NCI-H187 treated with DMSO at 0.1 percent for 48 hours (cell line): ENCODE results near the gene TMEM125.

Experiments
- DNase-seq: peaks from one replicate; lab custom pipeline; 2025; lab: John Stamatoyannopoulos, UW

Gene TMEM125

GRCh38 chr1:43293896-43294760 is 24.3 kb downstream of the TMEM125 start:
- DNase-seq: no peak

DNA sequence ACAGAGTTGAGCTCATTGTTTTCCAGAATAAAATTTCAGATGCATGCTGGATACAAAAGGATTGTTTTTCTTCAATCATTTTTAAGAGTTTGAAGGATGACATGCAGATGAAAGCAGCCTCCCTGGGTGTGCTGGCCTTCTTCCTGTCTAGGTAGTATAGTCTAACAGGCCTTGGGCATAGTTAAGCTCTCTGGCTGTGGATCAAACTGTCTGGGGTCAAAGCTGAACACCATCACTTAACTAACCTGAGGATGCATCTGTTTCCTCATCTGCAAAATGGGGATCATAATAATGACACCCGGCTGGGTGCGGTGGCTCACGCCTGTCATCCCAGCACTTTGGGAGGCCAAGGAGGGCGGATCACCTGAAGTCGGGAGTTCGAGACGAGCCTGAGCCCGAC is 25.0 kb downstream of the TMEM125 start:
- DNase-seq: no peak

DNA sequence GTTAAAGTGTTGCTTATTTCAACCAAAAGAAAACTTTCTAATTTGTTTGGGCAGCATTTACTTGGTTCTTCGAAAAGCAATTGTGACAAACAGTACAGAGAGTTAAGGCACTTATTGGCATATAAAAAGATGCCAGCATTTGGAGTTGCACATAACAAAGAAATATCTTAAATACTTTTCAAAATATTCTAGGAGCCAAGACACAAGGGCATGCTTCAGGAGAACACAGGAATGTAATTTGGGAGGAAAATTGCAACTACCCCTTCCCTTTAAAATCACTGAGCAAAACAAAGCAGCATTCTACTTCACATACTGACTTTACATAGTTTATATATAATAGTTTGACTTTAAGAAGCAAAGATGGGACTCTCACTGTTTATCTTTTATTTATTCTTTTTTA is 26.4 kb downstream of the TMEM125 start:
- no peak for DNase-seq

- DNase-seq: no peak
Observed at GRCh38 chr1:43298055-43298454, 28.3 kb downstream of the TMEM125 start.

DNA sequence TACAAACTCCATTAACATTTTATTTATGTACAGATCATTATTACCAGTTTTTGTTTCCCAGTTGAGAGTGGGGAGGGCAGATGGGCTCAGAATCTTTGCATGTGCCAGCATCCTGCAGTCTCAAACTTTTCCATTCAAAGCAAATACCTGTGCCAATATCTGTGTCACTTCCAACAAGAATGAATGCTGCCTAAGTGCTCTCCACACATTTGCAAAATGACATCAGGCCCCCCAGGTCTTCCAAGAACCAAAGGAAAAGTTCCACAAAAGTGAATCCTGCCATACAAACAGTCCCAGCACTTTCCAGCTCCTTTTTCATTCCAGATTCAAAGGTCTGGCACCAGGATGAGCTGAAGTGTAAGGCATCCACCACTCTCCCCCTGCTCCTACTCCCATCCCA is 29.3 kb downstream of the TMEM125 start:
- no peak for DNase-seq

DNA sequence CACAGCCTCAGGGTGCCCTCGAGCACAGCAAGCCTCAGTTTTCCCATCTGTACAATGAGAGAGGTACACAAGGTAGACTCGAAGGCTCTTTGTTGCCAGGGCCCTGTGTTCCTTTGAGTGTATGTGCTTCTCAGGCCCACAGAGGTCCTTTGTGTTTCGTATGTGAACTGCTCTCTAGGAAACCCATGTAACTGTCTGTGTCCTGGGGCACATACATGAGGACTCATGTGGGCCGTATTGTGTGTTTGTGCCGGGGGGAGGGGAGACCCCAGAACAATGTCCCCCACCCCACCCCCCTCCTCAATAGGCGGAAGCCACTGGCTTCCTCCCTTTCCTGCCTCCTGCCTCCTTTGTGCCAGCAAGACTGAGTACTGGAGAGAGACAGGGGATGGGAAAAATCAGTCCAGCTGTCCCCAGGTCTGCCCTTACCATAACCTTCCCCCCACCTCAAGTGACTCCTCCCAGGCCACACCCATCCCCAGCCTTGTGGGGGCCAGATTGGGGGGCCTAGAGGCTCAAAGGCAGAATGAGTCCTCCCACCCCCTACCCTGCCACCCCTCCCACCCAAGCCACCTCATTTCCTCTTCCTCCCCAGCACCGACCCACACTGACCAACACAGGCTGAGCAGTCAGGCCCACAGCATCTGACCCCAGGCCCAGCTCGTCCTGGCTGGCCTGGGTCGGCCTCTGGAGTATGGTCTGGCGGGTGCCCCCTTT is 30.8 kb downstream of the TMEM125 start, which contains the start of gene TIE1:
Gene TIE1 (plus strand): TSS at position 605 of the 717 bp plus-strand sequence. CDS start 90 bp downstream, at position 695.
- no peak for DNase-seq

DNA sequence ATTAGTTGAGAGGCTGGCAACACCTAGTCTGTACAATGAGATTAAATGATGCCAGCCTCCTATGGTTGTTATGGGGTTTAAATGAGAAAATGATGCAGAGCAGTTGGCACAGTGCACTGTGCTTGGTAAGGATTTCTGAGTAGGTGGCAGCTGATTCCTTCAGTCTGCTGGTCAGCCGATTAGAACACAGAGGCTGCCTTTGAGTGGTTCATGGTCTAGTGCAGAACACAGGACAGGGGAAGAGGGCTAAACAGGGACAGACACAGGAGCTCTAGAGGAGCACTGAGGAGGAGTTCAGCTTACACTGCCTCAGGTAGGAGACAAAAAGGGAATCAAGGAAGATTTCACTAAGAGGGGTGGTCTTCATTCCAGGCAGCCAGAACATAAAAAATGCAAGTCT is 32.4 kb downstream of the TMEM125 start:
- DNase-seq: no peak

DNA sequence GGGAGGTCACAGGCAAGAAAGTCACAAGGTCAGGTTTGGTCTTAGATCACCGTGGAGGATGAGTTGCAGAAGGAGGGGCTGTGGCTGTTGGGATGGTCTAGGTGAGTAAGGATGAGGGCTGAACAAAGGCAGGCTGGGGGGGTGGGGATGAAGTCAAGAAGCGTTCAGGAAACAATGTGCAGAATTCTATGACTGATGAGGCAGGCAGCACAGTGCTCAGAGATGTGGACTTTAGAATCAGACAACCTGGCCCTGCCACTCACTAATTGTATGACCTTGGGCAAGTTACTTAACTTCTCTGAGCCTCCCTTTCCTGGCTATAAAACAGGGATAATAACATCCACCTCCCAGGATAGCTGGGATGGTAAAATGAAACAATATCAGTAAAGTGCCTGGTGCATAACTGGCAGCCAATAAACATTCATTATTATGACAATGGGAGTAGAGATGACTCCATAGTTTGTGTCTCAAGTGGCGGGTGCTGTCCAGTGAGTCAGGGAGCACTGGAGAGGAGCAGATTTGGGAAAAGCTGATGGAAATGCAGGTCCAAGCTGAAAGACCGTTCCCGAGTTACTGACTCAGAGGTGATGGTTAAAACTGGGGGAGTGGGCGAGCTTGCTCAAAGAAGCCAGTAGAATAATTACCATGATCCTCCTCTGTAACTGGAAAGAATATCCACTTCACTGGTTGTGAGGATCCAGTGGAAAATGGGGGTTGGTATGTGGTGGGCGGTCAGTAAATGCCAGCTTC is 33.1 kb downstream of the TMEM125 start:
- no peak for DNase-seq

DNA sequence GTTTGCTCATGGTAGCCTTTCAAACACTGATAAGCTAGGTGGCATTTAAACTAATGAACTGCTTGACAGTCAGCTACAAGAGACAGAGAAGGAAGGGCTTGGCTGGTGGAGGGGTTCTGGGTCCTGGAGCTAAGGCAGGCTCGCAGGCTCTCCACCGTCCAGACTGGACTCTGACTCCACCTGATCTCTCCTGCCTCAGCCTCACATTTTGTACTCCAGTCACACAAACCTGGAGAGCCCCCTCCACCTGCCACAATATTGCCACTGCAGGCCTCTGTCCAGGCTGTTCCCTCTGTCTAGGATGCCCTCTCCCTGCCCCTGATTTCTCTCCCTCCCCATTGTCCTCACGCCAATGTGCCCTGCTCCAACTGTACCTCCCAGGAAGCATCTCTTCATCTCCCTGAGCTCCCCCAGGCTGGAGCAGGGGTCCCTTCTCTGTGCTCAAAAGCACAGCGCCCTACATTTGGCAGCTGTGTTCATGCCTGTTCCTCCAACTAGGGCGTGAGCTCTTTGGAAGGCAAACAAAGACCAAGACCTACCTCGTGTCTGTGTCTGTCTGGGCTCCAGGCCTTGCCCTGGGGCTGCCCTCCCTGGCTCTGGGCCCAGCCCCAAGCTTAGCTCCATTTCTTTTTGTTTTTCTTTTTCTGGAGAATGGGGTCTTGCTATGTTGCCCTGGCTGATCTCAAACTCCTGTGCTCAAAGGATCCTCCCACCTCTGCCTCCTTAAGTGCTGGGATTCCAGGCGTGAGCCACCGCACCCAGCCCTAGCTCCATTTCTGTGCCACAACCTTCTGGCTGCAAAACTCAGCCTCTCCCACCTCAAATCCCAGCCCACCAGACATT is 33.9 kb downstream of the TMEM125 start:
- DNase-seq: no peak

GRCh38 chr1:43304314-43304681 is 34.5 kb downstream of the TMEM125 start:
- no peak for DNase-seq

GRCh38 chr1:43304771-43305300 is 35.1 kb downstream of the TMEM125 start:
- no peak for DNase-seq

GRCh38 chr1:43305461-43305860 is 35.7 kb downstream of the TMEM125 start:
- DNase-seq: no peak

DNA sequence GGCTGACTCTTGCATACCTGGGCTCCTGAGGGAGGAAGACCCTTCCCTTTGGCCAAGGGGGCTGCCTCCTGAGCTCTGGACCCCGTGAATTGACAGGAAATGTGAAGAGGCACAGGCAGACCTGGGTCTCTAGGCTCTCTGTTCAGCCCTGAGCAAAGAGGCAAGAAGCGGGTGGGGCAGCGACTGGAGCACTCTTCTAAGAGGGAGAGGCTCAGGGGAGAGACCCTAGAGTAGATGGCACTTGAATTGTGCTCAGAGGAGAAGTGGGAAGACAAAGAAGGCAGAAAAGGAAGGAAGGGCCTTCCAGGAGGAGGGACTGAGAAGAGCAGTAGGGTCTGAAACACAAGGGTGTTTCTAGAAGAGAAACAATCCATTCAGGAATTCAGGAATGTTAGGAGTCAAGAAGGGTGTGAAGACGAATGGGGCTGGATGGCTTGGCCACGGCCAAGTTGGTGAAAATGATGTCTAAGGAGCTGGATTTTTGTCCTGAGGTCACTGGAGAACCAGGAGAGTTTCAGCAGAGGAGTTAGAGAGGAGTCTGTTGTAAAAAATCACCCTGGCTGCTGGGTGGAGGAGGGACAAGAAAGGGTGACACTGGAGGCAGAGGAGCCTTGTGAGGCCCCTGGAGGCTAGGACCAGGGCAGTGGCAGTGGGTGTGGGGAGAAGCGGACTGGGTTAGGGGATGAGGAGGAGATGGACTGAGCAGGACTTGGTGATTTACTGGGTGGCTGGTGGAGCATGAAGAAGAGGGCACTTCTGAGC is 36.3 kb downstream of the TMEM125 start:
- DNase-seq: no peak

DNA sequence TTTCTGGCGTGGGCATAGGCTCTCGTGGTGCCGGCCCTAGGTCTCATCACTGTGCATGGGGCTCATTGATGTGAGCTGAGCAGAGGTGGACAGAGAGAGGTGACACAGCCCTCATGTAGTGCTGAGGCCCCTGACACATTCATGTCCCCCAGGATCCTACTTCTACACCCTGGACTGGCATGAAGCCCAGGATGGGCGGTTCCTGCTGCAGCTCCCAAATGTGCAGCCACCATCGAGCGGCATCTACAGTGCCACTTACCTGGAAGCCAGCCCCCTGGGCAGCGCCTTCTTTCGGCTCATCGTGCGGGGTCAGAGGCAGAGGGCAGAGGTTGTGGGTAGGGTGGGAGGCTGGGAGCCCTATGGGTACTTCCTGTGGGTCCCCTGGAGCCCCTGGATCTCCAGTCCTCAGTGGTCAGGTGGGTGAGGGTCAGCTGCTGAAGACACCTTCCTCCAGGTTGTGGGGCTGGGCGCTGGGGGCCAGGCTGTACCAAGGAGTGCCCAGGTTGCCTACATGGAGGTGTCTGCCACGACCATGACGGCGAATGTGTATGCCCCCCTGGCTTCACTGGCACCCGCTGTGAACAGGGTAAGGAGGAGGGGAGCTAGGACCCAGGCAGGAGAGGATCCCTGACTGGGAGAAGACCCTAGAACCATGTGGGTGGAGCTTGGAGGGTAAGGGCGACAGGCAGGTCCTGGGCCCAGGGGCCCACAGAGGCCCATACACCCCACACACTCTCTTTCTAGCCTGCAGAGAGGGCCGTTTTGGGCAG is 37.1 kb downstream of the TMEM125 start:
- DNase-seq: no peak

GRCh38 chr1:43307458-43308158 is 37.8 kb downstream of the TMEM125 start:
- DNase-seq: no peak

DNA sequence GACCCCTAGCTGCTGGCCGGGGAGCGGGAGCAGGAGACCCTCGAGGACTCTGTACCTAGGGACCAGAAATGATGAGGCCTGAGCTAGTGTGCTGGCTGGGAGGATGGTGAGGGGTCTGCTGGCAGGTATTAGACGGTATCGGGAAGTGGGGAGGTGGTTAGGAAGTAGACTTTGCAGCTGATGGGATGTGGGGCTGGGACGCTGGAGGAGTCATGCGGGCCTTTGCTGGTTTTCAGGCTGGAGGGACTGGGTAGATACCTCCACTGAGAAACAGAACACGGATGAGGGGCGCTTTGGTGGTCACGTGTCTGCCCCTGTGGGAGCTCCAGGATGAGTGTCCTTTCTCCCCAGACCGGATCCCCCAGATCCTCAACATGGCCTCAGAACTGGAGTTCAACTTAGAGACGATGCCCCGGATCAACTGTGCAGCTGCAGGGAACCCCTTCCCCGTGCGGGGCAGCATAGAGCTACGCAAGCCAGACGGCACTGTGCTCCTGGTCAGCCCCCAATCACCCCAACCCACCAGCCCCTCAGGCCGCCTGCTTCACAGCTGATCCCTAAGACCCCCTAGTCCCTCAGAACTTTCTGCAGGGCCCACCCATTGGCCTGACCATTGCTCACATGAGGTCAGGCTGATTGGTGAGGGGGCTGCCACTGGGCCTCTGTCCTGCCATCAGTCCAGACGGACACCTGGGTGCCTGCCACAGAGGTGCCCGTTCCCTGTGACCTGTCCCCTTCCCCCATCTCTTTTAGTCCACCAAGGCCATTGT is 39.0 kb downstream of the TMEM125 start:
- no peak for DNase-seq

DNA sequence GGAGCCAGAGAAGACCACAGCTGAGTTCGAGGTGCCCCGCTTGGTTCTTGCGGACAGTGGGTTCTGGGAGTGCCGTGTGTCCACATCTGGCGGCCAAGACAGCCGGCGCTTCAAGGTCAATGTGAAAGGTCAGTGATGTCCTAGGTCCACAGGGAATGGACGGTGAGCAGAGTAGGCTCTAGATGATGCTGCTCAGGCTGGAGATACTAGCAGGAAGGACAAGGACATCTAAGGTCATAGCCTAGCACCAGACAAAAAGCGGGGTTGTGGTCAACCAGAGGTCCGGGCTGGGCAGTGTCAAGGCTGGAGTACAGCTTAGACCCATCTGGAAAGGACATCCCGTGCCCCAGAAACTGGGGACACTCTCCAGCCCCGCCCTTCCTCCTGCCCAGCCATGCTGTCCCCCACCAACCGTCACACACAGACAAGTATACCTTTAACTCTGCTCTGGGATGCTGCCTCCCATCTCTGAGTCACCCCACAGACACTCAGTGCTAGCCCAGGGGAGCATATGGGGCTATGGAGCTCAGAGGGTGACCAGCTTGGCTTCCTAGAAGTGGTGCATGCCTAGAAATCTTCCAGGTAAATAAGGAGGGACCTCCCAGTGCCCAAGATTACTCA is 39.7 kb downstream of the TMEM125 start:
- no peak for DNase-seq

GRCh38 chr1:43311521-43311920 is 41.7 kb downstream of the TMEM125 start:
- no peak for DNase-seq
